B cell (primary cell): ENCODE results near the gene ESRP2. TPM values are rescaled to one million over a fixed set of nuclear protein-coding genes. Genes with fewer than 3 reads are reported as not detected.

ENCODE experiments used
- ATAC-seq: fragments of 200-7000 bp; cut with Tn5 transposase; one replicate; pipeline ENCODE4 v1.10.0; 2021; ENCODE audit warnings: low read depth, mild to moderate bottlenecking, moderate number of reproducible peaks, moderate library complexity
- CTCF ChIA-PET: fragments of 350-600 bp; sonication (Branson Sonifier 250); formaldehyde crosslinking; loops from one replicate; lab custom pipeline; 2021; ENCODE audit warnings: antibody characterized with exemption, inconsistent platforms; lab: Charles Lee
- POLR2A ChIA-PET: fragments of 350-600 bp; sonication (Branson Sonifier 250); formaldehyde crosslinking; loops from one replicate; lab custom pipeline; 2021; ENCODE audit warnings: antibody characterized with exemption; lab: Charles Lee
- DNase-seq: peaks from one replicate; pipeline ENCODE4 v3.0.0; 2013
- H2AFZ ChIP-seq: 2 replicates; pipeline ENCODE4 v1.6.1; 2012; ENCODE audit warnings: mild to moderate bottlenecking, low read depth, low read length; ENCODE audit not compliant: insufficient read depth, poor library complexity, severe bottlenecking
- H3K27ac ChIP-seq, 2 donors: 1 replicate in 1 of 2; 2 replicates in 1 of 2; pipeline ENCODE4 v1.5.1; 2012 to 2013; ENCODE audit warnings: low read length in 2 of 2, mild to moderate bottlenecking in 2 of 2, moderate library complexity in 1 of 2
- H3K27me3 ChIP-seq, 4 experiments: fragments of 200-600 bp in 1 of 4; sonication (generic) in 1 of 4; replicated peaks in 1 of 4; 1 replicate in 2 of 4; 2 replicates in 2 of 4; pipeline versions ENCODE4 v1.6.1 to v1.7.0; 2013 to 2016; ENCODE audit warnings: low read length in 3 of 4, mild to moderate bottlenecking in 2 of 4, mixed read lengths in 1 of 4, moderate library complexity in 1 of 4; ENCODE audit not compliant: insufficient read depth in 4 of 4, control insufficient read depth in 3 of 4; ENCODE audit errors: control extremely low read depth in 1 of 4
- H3K36me3 ChIP-seq, 2 experiments: replicated peaks in 1 of 2; 1 replicate in 1 of 2; 2 replicates in 1 of 2; pipeline versions ENCODE4 v1.6.1 to v1.7.1; 2013; ENCODE audit warnings: low read length in 1 of 2; ENCODE audit not compliant: insufficient read depth in 2 of 2, control insufficient read depth in 1 of 2; ENCODE audit errors: control extremely low read depth in 1 of 2, extremely low read depth in 1 of 2
- H3K4me1 ChIP-seq, 2 donors: fragments of 200-600 bp in 1 of 2; sonication (generic) in 1 of 2; 1 replicate in 1 of 2; 2 replicates in 1 of 2; pipeline versions ENCODE4 v1.5.1 to v1.6.1; 2013 to 2017; ENCODE audit warnings: low read length in 2 of 2; ENCODE audit not compliant: control insufficient read depth in 2 of 2, insufficient read depth in 2 of 2
- H3K4me2 ChIP-seq: replicated peaks from 2 replicates; pipeline ENCODE3; 2012; ENCODE audit warnings: mild to moderate bottlenecking, low read depth, low read length; ENCODE audit not compliant: poor library complexity, severe bottlenecking
- H3K4me3 ChIP-seq, 5 experiments: fragments of 200-600 bp in 1 of 5; sonication (generic) in 1 of 5; 1 replicate in 3 of 5; 2 replicates in 2 of 5; pipeline versions ENCODE4 v1.5.1 to v1.7.0; 2011 to 2016; ENCODE audit warnings: low read length in 4 of 5, mild to moderate bottlenecking in 4 of 5, low read depth in 2 of 5, control low read depth in 1 of 5, moderate library complexity in 1 of 5; ENCODE audit not compliant: insufficient read depth in 1 of 5; ENCODE audit errors: control extremely low read depth in 1 of 5, extremely low read depth in 1 of 5
- H3K79me2 ChIP-seq: fragments of 200-600 bp; sonication (generic); one replicate; pipeline ENCODE4 v1.6.0; 2016; ENCODE audit warnings: low read length; ENCODE audit not compliant: control insufficient read depth, insufficient read depth
- H3K9ac ChIP-seq: fragments of 200-600 bp; sonication (generic); 2 replicates; pipeline ENCODE4 v1.6.1; 2017; ENCODE audit warnings: mild to moderate bottlenecking, low read length, moderate library complexity
- H3K9me3 ChIP-seq, 3 donors: one replicate each; pipeline versions ENCODE4 v1.6.1 to v1.7.1; 2013; ENCODE audit warnings: low read length in 2 of 3; ENCODE audit not compliant: control insufficient read depth in 2 of 3, insufficient read depth in 1 of 3; ENCODE audit errors: control extremely low read depth in 1 of 3
- H4K20me1 ChIP-seq: 2 replicates; pipeline ENCODE4 v1.6.0; 2012; ENCODE audit warnings: mild to moderate bottlenecking, low read length; ENCODE audit not compliant: insufficient read depth, control insufficient read depth, poor library complexity, severe bottlenecking
- H3K27ac Mint-ChIP-seq: one replicate; pipeline ENCODE4 v1.8.0; 2021; ENCODE audit warnings: mixed read lengths
- H3K27me3 Mint-ChIP-seq: one replicate; pipeline ENCODE4 v1.8.0; 2021; ENCODE audit warnings: mixed read lengths
- H3K4me1 Mint-ChIP-seq: one replicate; pipeline ENCODE4 v1.8.0; 2021; ENCODE audit warnings: mixed read lengths
- H3K4me3 Mint-ChIP-seq: one replicate; pipeline ENCODE4 v1.8.0; 2021; ENCODE audit warnings: mixed read lengths
- H3K9me3 Mint-ChIP-seq: one replicate; pipeline ENCODE4 v1.8.0; 2022; ENCODE audit warnings: mixed read lengths; ENCODE audit not compliant: insufficient read depth
- EZH2 ChIP-seq: IDR thresholded peaks from 2 replicates; pipeline ENCODE4 v1.6.1; 2012; ENCODE audit warnings: borderline replicate concordance, low read depth, mild to moderate bottlenecking, moderate library complexity, low read length; ENCODE audit not compliant: insufficient read depth, poor library complexity, severe bottlenecking
- WGBS: methylation state at CpG from one replicate; pipeline ENCODE4 v1.1.5; 2013; ENCODE audit warnings: missing lambda C conversion rate; ENCODE audit not compliant: insufficient coverage; 5-methylcytosine and 5-hydroxymethylcytosine counted together
- intact Hi-C: fragments of 100-400 bp; cut with micrococcal nuclease; formaldehyde crosslinking; loops from one replicate; pipeline ENCODE4 v1.10.0; 2022
- polyA plus RNA-seq: library from polyadenylated mRNA; depleted of rRNA; stranded (reverse); fragments of >200 nt; gene quantifications from 2 replicates; pipeline ENCODE4 v1.2.3, GENCODE V29; 2012
- total RNA-seq, 2 donors: library from RNA; stranded (reverse); fragments of 120-200 nt in 1 of 2; gene quantifications; 1 replicate in 1 of 2; 2 replicates in 1 of 2; pipeline versions ENCODE4 v1.2.3 to v1.2.4, GENCODE V29; 2013 to 2022
- TF ChIP-seq, protein P1 (sequence below): fragments of 200-600 bp; IDR thresholded peaks from one replicate; pipeline ENCODE4 v1.8.0; 2022; ENCODE audit warnings: antibody characterized with exemption, mild to moderate bottlenecking

Gene ESRP2
- total and polyA plus RNA-seq, 2 donors (not counting 1 experiment from before 2014, with no cell fraction given): 0.09 TPM; not detected in 1

DNA sequence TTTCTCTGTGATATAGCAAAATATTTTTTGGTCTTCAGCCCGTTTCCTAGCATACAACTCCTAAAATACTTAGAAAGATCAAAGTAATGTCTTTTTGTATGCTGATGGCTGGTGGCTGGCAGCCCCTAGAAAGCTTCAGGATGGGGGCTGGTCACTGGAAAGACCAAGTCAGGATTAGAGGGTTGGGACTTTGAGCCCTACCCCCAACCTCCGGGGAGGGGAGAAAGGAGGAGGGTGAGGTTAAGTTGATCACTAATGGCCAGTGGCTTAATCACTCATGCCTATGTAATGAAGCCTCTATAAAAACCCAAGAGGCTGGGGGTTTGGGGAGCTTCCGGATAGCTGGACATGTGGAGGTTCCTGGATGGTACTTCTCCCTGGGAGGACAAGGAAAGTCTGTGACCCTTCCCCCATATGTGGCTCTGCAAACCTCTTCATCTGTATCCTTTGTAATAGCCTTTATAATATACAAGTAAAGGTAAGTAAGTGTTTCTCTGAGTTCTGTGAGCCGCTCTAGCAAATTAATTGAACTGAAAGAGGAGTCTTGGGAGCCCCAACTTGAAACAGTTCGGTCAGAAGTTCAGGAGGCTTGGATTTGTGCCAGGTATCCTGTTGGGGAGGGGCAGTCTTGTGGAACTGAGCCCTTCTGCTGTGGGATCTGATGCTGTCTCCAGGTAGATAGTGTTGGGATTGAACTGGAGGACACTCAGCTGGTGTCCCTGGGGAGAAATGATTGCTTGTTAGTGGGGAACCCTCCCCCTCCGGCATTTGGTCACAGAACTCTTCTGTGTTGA is 31.9 kb upstream of the ESRP2 start:
- Histone ChIP-seq H3K36me3 (peaks cover 0 to 29% of the 10 kb centered on the region in 2 experiments), H3K79me2 (peaks cover 97% of the 10 kb centered on the region), H3K9ac (no peak overlapping the region), H3K27me3 (no peaks in the 10 kb centered on the region), H2AFZ (no peak overlapping the region), H3K27ac (peak overlapping the region in 1 of 2 donors; percentile 17), H3K9me3 (peaks cover 0 to 4% (median 0%) of the 10 kb centered on the region in 3 donors), H4K20me1 (peaks cover 24% of the 10 kb centered on the region), H3K4me3 (no peak overlapping the region), H3K4me2 (no peak overlapping the region), H3K4me1 (peaks cover 27 to 47% of the 10 kb centered on the region in 2 donors)
- Mint-ChIP-seq H3K27ac (peak overlapping the region; percentile 66), H3K4me1 (peaks cover 54% of the 10 kb centered on the region), H3K27me3 (no peaks in the 10 kb centered on the region), H3K4me3 (no peak overlapping the region), H3K9me3 (no peaks in the 10 kb centered on the region)
- ATAC-seq (no peak), DNase-seq (no peak)
- 96% methylated on average over 2 of the region's 6 CpGs for WGBS
- TF ChIP-seq, protein P1, sequence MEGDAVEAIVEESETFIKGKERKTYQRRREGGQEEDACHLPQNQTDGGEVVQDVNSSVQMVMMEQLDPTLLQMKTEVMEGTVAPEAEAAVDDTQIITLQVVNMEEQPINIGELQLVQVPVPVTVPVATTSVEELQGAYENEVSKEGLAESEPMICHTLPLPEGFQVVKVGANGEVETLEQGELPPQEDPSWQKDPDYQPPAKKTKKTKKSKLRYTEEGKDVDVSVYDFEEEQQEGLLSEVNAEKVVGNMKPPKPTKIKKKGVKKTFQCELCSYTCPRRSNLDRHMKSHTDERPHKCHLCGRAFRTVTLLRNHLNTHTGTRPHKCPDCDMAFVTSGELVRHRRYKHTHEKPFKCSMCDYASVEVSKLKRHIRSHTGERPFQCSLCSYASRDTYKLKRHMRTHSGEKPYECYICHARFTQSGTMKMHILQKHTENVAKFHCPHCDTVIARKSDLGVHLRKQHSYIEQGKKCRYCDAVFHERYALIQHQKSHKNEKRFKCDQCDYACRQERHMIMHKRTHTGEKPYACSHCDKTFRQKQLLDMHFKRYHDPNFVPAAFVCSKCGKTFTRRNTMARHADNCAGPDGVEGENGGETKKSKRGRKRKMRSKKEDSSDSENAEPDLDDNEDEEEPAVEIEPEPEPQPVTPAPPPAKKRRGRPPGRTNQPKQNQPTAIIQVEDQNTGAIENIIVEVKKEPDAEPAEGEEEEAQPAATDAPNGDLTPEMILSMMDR: no peak
- TF ChIP-seq EZH2: no peak
- CTCF ChIA-PET: interaction anchor here (0.8 to 1.6 kb wide), 4 partner anchors 17 to 61 kb away, joined by 3 to 7 read pairs (median 4); partner anchors contain the start of genes PRMT7 and SLC7A6OS
- POLR2A ChIA-PET: interaction anchor here (0.6 kb wide), 1 partner anchor 16 kb away, joined by 3 read pairs; no protein-coding TSS in a partner anchor
- intact Hi-C loops: loop anchor here (10.0 kb wide), 1 partner anchor 257 kb away; no protein-coding TSS in a partner anchor
